Measurements from ENCODE around the gene AFF2.

Gene AFF2

GRCh38 chrX:148567779-148568178 is 67.4 kb downstream of the AFF2 start:
- TF ChIP-seq, protein P1, sequence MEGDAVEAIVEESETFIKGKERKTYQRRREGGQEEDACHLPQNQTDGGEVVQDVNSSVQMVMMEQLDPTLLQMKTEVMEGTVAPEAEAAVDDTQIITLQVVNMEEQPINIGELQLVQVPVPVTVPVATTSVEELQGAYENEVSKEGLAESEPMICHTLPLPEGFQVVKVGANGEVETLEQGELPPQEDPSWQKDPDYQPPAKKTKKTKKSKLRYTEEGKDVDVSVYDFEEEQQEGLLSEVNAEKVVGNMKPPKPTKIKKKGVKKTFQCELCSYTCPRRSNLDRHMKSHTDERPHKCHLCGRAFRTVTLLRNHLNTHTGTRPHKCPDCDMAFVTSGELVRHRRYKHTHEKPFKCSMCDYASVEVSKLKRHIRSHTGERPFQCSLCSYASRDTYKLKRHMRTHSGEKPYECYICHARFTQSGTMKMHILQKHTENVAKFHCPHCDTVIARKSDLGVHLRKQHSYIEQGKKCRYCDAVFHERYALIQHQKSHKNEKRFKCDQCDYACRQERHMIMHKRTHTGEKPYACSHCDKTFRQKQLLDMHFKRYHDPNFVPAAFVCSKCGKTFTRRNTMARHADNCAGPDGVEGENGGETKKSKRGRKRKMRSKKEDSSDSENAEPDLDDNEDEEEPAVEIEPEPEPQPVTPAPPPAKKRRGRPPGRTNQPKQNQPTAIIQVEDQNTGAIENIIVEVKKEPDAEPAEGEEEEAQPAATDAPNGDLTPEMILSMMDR (IDR thresholded peaks at IDR 0.05; ENCODE audit: low read depth, low read length), result no peak
- DNase-seq (ENCODE audit: extremely low read depth, low read depth), result no peak

GRCh38 chrX:148568763-148569162 is 68.3 kb downstream of the AFF2 start:
- DNase-seq (ENCODE audit: extremely low read depth, low read depth), result no peak

DNA sequence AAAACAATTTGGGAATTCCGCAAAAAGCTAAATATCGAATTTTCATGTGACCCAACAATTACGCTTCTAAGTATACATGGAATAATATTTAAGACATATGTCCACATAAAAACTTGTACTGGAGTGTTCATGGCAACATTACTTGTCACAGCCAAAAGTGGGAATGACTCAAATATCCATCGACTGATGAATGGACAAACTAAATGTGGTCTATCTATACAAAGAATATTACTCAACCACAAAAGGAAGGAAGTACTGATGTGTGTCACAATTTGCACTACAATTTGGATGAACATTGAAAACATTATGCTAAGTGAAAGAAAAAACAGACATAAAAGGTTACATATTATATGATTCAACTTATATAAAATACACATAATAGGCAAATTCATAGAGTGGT is 71.9 kb downstream of the AFF2 start:
- TF ChIP-seq, protein P1 (IDR thresholded peaks at IDR 0.05; ENCODE audit: low read depth, low read length), result no peak
- no peak for DNase-seq (ENCODE audit: extremely low read depth, low read depth)

More at GRCh38 chrX:148568763-148569162, 68.3 kb downstream of the AFF2 start:
- TF ChIP-seq, protein P1 (IDR thresholded peaks at IDR 0.05; ENCODE audit: low read depth, low read length), result no peak

- TF ChIP-seq, protein P1 (IDR thresholded peaks at IDR 0.05; ENCODE audit: low read depth, low read length), result no peak
Observed at GRCh38 chrX:148573119-148573518, 72.7 kb downstream of the AFF2 start.

DNA sequence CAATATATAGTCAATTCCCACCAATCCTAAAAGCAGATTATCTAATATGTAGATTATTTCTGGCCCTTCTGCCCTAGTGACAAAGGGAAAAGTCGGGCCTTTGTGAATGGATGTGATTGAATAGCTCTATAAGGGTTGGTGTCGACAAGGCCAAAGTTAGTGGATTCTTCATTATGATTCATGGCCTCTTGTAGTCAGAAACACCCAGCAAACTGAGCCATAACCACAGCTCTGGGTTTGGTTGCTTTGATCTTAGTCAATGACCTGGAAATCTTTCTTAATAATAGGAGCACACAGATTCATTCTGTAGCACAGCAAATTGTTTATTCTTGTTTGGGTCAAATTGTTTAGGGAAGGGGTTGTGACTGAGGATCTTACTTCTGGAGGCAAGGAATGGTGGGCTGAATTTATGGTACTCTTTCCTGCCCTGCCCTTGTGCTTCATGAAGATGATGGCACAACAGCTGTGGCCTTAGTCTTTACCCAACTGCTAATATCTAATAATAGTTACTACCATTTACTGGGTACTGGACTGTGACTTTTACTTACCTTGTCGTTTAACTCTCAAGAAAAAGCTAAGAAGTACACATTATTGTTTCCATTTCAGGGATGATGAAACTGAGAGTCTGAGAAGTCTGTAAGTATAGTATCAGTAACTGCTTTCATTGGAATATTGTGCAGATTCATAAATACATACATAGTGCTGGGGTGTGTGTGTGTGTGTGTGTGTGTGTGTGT is 74.0 kb downstream of the AFF2 start:
- no peak for DNase-seq (ENCODE audit: extremely low read depth, low read depth)
- TF ChIP-seq, protein P1 (IDR thresholded peaks at IDR 0.05; ENCODE audit: low read depth, low read length), result no peak

More at GRCh38 chrX:148573119-148573518, 72.7 kb downstream of the AFF2 start:
- no peak for DNase-seq (ENCODE audit: extremely low read depth, low read depth)

DNA sequence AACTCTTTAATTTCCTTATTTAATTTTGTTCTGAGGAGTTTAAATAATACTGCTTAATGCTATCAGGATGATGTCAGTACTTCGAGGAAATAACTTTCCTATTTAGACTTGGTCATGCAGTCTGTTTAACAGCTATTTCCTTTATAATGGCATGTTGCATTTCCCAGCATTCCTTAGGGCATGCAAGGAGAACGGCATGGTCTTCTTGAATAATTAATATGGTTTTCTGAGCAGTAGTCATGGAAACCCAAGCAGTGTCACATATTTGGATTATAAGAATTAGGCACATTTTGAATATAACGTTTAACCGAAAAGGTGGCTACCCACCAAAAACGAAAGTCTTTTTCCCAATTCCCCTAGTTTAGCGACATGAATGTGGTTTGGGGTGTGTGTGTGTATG is 76.0 kb downstream of the AFF2 start:
- TF ChIP-seq, protein P1 (IDR thresholded peaks at IDR 0.05; ENCODE audit: low read depth, low read length), result no peak

GRCh38 chrX:148577741-148578140 is 77.3 kb downstream of the AFF2 start:
- DNase-seq (ENCODE audit: extremely low read depth, low read depth), result no peak
- TF ChIP-seq, protein P1 (IDR thresholded peaks at IDR 0.05; ENCODE audit: low read depth, low read length), result no peak

More for the DNA sequence above, 76.0 kb downstream of the AFF2 start:
- DNase-seq (ENCODE audit: extremely low read depth, low read depth), result no peak

All from AG09319 (cell line).